GM12878 (cell line): ENCODE data around the gene PAQR8. TPM values are rescaled to one million over a fixed set of nuclear protein-coding genes. Genes with fewer than 3 reads are reported as not detected.

ENCODE experiments used
- BACH1 ChIP-seq: fragments of 450-650 bp; IDR thresholded peaks from 2 replicates; pipeline ENCODE4 v1.6.1; 2017; ENCODE audit warnings: mild to moderate bottlenecking, borderline replicate concordance
- BCL11A ChIP-seq: IDR thresholded peaks from 2 replicates; pipeline ENCODE4 v1.6.1; 2011; ENCODE audit warnings: low read depth, low read length
- BHLHE40 ChIP-seq, 2 experiments: fragments of 450-650 bp in 1 of 2; IDR thresholded peaks; 2 replicates each; pipeline ENCODE4 v1.6.1; 2011 to 2017; ENCODE audit warnings: low read depth in 2 of 2, borderline replicate concordance in 1 of 2, improper control_type of control experiment in 1 of 2, low read length in 1 of 2, mild to moderate bottlenecking in 1 of 2
- BMI1 ChIP-seq: fragments of 450-650 bp; IDR thresholded peaks from 2 replicates; pipeline ENCODE4 v1.6.1; 2016; ENCODE audit warnings: mild to moderate bottlenecking, moderate library complexity, borderline replicate concordance
- BRCA1 ChIP-seq: IDR thresholded peaks from 2 replicates; pipeline ENCODE4 v1.6.1; 2011; ENCODE audit warnings: low read depth, low read length, improper control_type of control experiment
- CBFB ChIP-seq: IDR thresholded peaks from 2 replicates; pipeline ENCODE4 v1.6.1; 2016; ENCODE audit warnings: antibody characterized with exemption, low read depth
- MTA3 ChIP-seq: IDR thresholded peaks from 2 replicates; pipeline ENCODE4 v1.6.1; 2012; ENCODE audit warnings: low read length, inconsistent platforms, borderline replicate concordance
- NR2C1 ChIP-seq: fragments of 450-650 bp; IDR thresholded peaks from 2 replicates; pipeline ENCODE4 v1.6.1; 2017; ENCODE audit warnings: antibody characterized with exemption, mild to moderate bottlenecking, moderate library complexity
- NRF1 ChIP-seq: conservative IDR thresholded peaks from 2 replicates; pipeline ENCODE4 v1.6.1; 2011; ENCODE audit warnings: mild to moderate bottlenecking, low read depth, low read length, improper control_type of control experiment
- PML ChIP-seq: IDR thresholded peaks from 2 replicates; pipeline ENCODE4 v1.6.1; 2012; ENCODE audit warnings: low read length, inconsistent platforms
- POLR2AphosphoS2 ChIP-seq: IDR thresholded peaks from 2 replicates; pipeline ENCODE4 v1.6.1; 2011; ENCODE audit warnings: low read depth, mild to moderate bottlenecking, low read length, improper control_type of control experiment, moderate library complexity
- POU2F2 ChIP-seq: IDR thresholded peaks from 3 replicates; pipeline ENCODE4 v1.6.1; 2011; ENCODE audit warnings: low read depth, mild to moderate bottlenecking, low read length, borderline replicate concordance
- RB1 ChIP-seq: fragments of 450-650 bp; formaldehyde crosslinking; IDR thresholded peaks from 2 replicates; pipeline ENCODE4 v1.6.1; 2017; ENCODE audit warnings: mild to moderate bottlenecking, borderline replicate concordance
- TARDBP ChIP-seq: IDR thresholded peaks from 2 replicates; pipeline ENCODE4 v1.6.1; 2016; ENCODE audit warnings: borderline replicate concordance
- YBX1 ChIP-seq: fragments of 450-650 bp; IDR thresholded peaks from 2 replicates; pipeline ENCODE4 v1.6.1; 2016; ENCODE audit warnings: antibody characterized with exemption
- YY1 ChIP-seq: IDR thresholded peaks from 2 replicates; pipeline ENCODE4 v1.6.1; 2011; ENCODE audit warnings: low read depth, mild to moderate bottlenecking, low read length
- ZNF207 ChIP-seq: fragments of 450-650 bp; IDR thresholded peaks from 2 replicates; pipeline ENCODE4 v1.6.1; 2014; ENCODE audit warnings: antibody characterized with exemption, mild to moderate bottlenecking, borderline replicate concordance
- ZNF217 ChIP-seq: fragments of 450-650 bp; IDR thresholded peaks from 2 replicates; pipeline ENCODE4 v1.6.1; 2017; ENCODE audit warnings: antibody characterized with exemption, mild to moderate bottlenecking
- ZNF24 ChIP-seq: fragments of 450-650 bp; IDR thresholded peaks from 2 replicates; pipeline ENCODE4 v1.6.1; 2017; ENCODE audit warnings: antibody characterized with exemption, mild to moderate bottlenecking
- ZNF687 ChIP-seq: fragments of 450-650 bp; IDR thresholded peaks from 2 replicates; pipeline ENCODE4 v1.6.1; 2017; ENCODE audit warnings: mild to moderate bottlenecking, moderate library complexity
- polyA plus RNA-seq, 11 experiments: library from polyadenylated mRNA; depleted of rRNA in 4 of 11; unstranded in 6 of 11; stranded (reverse) in 5 of 11; fragments of >200 nt; fragmentation: Nextera tagmentation in 4 of 11; fragmentation: Illumina TruSeq in 1 of 11; extraction: Ambion mirVana in 4 of 11; extraction: Trizol in 1 of 11; gene quantifications; 1 replicate in 1 of 11; 2 replicates in 10 of 11; pipeline versions ENCODE4 v1.2.1 to v1.2.3, GENCODE V29; 2011 to 2016; ENCODE audit warnings: inconsistent platforms in 2 of 11, missing spikeins in 2 of 11, low read depth in 1 of 11
- total RNA-seq, 4 experiments: library from RNA; depleted of rRNA in 3 of 4; stranded (reverse); fragments of >200 nt in 3 of 4; fragmentation: Illumina TruSeq in 1 of 4; extraction: Trizol in 1 of 4; gene quantifications; 2 replicates each; pipeline versions ENCODE4 v1.2.1 to v1.2.3, GENCODE V29; 2013 to 2021
- TF ChIP-seq, protein P1 (sequence below): fragments of 150-350 bp; IDR thresholded peaks from 2 replicates; pipeline ENCODE4 v1.6.1; 2016; ENCODE audit warnings: low read depth, low read length
- TF ChIP-seq, protein P2 (sequence below): fragments of 450-650 bp; IDR thresholded peaks from 2 replicates; pipeline ENCODE4 v1.6.1; 2016; ENCODE audit warnings: mild to moderate bottlenecking

Gene PAQR8
- total and polyA plus RNA-seq, 10 of the 15 experiments (the other 5 are each of a cell fraction or from before 2014, with no cell fraction given): 3.9 to 22.4 (median 14.6) TPM

- TF ChIP-seq POLR2AphosphoS2 (peak; percentile 75; the same call in 1 of the 2 replicates), ZNF207 (peak; percentile 90; the same call in 1 of the 2 replicates), YBX1 (no peak), BRCA1 (peak; percentile 94), BHLHE40 (IDR thresholded peaks at IDR 0.05; ENCODE audit: borderline replicate concordance in 1 of 2, low read depth in 2 of 2, low read length in 1 of 2) (peak; percentile 45 to 59; a peak in 2 of 4 replicates), NRF1 (peak; percentile 23; the same call in 1 of the 2 replicates), CBFB (peak; percentile 90; the same call in 1 of the 2 replicates), TARDBP (no peak), YY1 (no peak; the same call in 1 of the 2 replicates), ZNF217 (no peak), BCL11A (no peak), ZNF24 (no peak), ZNF687 (peak; percentile 9; the same call in 1 of the 2 replicates), PML (no peak; the same call in 1 of the 2 replicates), BMI1 (peak; percentile 98), NR2C1 (no peak), BACH1 (peak; percentile 42; the same call in 1 of the 2 replicates), POU2F2 (no peak; the same call in none of the 3 replicates), MTA3 (no peak), RB1 (no peak; the same call in 1 of the 2 replicates)
- TF ChIP-seq, protein P1, sequence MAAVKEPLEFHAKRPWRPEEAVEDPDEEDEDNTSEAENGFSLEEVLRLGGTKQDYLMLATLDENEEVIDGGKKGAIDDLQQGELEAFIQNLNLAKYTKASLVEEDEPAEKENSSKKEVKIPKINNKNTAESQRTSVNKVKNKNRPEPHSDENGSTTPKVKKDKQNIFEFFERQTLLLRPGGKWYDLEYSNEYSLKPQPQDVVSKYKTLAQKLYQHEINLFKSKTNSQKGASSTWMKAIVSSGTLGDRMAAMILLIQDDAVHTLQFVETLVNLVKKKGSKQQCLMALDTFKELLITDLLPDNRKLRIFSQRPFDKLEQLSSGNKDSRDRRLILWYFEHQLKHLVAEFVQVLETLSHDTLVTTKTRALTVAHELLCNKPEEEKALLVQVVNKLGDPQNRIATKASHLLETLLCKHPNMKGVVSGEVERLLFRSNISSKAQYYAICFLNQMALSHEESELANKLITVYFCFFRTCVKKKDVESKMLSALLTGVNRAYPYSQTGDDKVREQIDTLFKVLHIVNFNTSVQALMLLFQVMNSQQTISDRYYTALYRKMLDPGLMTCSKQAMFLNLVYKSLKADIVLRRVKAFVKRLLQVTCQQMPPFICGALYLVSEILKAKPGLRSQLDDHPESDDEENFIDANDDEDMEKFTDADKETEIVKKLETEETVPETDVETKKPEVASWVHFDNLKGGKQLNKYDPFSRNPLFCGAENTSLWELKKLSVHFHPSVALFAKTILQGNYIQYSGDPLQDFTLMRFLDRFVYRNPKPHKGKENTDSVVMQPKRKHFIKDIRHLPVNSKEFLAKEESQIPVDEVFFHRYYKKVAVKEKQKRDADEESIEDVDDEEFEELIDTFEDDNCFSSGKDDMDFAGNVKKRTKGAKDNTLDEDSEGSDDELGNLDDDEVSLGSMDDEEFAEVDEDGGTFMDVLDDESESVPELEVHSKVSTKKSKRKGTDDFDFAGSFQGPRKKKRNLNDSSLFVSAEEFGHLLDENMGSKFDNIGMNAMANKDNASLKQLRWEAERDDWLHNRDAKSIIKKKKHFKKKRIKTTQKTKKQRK: no peak
- TF ChIP-seq, protein P2, sequence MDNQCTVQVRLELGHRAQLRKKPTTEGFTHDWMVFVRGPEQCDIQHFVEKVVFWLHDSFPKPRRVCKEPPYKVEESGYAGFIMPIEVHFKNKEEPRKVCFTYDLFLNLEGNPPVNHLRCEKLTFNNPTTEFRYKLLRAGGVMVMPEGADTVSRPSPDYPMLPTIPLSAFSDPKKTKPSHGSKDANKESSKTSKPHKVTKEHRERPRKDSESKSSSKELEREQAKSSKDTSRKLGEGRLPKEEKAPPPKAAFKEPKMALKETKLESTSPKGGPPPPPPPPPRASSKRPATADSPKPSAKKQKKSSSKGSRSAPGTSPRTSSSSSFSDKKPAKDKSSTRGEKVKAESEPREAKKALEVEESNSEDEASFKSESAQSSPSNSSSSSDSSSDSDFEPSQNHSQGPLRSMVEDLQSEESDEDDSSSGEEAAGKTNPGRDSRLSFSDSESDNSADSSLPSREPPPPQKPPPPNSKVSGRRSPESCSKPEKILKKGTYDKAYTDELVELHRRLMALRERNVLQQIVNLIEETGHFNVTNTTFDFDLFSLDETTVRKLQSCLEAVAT: no peak
Observed at GRCh38 chr6:52419809-52420667, 58.1 kb downstream of the PAQR8 start, which contains the start of gene EFHC1 (continued).
